Measurements from ENCODE around the gene FBXL14.

Gene FBXL14

GRCh38 chr12:1579651-1580435 is 14.5 kb downstream of the FBXL14 start:
- H3K4me3 ChIP-seq (replicated peaks; ENCODE audit: low read depth, low read length), result no peak overlapping the region
- TF ChIP-seq, protein P1, sequence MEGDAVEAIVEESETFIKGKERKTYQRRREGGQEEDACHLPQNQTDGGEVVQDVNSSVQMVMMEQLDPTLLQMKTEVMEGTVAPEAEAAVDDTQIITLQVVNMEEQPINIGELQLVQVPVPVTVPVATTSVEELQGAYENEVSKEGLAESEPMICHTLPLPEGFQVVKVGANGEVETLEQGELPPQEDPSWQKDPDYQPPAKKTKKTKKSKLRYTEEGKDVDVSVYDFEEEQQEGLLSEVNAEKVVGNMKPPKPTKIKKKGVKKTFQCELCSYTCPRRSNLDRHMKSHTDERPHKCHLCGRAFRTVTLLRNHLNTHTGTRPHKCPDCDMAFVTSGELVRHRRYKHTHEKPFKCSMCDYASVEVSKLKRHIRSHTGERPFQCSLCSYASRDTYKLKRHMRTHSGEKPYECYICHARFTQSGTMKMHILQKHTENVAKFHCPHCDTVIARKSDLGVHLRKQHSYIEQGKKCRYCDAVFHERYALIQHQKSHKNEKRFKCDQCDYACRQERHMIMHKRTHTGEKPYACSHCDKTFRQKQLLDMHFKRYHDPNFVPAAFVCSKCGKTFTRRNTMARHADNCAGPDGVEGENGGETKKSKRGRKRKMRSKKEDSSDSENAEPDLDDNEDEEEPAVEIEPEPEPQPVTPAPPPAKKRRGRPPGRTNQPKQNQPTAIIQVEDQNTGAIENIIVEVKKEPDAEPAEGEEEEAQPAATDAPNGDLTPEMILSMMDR (IDR thresholded peaks at IDR 0.05; ENCODE audit: low read length, missing control alignments), result no peak
- DNase-seq (ENCODE audit: low read depth), result peak; percentile 33

- H3K4me3 ChIP-seq (replicated peaks; ENCODE audit: low read depth, low read length), result peak overlapping the region; percentile 28
- TF ChIP-seq, protein P1 (IDR thresholded peaks at IDR 0.05; ENCODE audit: low read length, missing control alignments), result peak; percentile 9
- DNase-seq (ENCODE audit: low read depth), result peak; percentile 81
Observed at GRCh38 chr12:1576410-1577241, 17.8 kb downstream of the FBXL14 start.

GRCh38 chr12:1575408-1576401 is 18.7 kb downstream of the FBXL14 start:
- TF ChIP-seq, protein P1 (IDR thresholded peaks at IDR 0.05; ENCODE audit: low read length, missing control alignments), result no peak
- peak overlapping the region; percentile 28 for H3K4me3 ChIP-seq (replicated peaks; ENCODE audit: low read depth, low read length)
- DNase-seq (ENCODE audit: low read depth), result peak; percentile 57

DNA sequence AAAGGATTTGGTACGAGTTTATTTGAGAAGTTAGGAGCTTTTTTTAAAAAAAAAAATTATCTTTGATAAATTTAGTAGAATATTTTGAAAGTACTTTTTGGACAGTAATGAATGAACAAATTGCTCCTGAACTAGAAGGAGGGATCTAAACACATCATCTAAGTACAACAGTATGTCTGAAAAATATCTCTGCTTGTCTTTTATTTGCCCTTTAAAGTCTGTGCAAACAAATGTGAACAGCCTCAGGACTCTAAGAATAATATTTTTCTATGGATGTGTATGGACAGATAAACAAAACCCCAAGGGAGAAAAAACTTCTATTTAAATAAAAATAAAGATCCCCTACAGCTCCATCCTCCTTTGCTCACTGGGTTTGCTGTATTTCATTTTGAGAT is 19.5 kb downstream of the FBXL14 start:
- DNase-seq (ENCODE audit: low read depth), result no peak
- TF ChIP-seq, protein P1 (IDR thresholded peaks at IDR 0.05; ENCODE audit: low read length, missing control alignments), result no peak
- H3K4me3 ChIP-seq (replicated peaks; ENCODE audit: low read depth, low read length), result no peak overlapping the region

GRCh38 chr12:1573960-1574864 is 20.2 kb downstream of the FBXL14 start:
- H3K4me3 ChIP-seq (replicated peaks; ENCODE audit: low read depth, low read length), result no peak overlapping the region
- TF ChIP-seq, protein P1 (IDR thresholded peaks at IDR 0.05; ENCODE audit: low read length, missing control alignments), result no peak
- DNase-seq (ENCODE audit: low read depth), result no peak

Data from fibroblast of pulmonary artery (primary cell).